ENCODE data around the gene PSMG4.

Gene PSMG4

GRCh38 chr6:3291987-3292386, 33.2 kb downstream of the PSMG4 start:
- DNase-seq: no peak

DNA sequence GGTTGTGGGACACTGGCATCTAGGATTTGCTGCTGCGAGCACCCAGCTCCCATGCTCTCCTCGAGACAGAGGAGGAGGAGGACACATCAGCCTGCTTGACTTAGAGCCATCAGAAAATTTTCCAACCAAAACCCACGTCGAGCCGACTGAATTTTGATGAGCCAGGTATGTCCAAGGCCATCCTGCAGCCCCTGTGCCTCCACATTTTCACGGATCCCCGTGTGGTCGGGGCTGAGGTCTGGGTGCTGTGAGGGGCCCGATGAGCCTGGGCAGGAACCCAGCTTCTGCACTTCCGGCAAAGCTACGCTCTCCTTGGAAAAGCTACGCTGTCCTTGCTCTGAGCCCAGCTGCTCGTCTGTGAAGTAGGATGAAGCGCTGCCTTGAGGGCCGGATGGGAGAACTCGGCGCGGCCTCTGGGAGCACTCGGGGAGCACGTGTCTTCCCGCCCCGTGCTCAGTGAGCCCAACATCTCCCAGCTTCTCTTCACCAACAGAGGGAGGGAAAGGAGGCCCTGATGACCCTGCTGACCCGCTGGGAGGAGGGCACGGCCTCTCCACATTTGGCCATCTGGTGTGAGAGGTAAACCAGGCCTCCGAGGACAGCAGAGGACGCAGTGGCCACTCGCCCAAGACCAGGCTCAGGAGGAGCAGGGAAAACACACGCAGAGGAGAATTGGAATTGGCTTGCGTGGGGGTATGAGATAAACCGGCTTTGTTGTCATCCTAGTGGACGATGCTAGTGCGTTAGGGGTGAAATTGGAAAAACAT, 33.9 kb downstream of the PSMG4 start:
- no peak for DNase-seq

DNA sequence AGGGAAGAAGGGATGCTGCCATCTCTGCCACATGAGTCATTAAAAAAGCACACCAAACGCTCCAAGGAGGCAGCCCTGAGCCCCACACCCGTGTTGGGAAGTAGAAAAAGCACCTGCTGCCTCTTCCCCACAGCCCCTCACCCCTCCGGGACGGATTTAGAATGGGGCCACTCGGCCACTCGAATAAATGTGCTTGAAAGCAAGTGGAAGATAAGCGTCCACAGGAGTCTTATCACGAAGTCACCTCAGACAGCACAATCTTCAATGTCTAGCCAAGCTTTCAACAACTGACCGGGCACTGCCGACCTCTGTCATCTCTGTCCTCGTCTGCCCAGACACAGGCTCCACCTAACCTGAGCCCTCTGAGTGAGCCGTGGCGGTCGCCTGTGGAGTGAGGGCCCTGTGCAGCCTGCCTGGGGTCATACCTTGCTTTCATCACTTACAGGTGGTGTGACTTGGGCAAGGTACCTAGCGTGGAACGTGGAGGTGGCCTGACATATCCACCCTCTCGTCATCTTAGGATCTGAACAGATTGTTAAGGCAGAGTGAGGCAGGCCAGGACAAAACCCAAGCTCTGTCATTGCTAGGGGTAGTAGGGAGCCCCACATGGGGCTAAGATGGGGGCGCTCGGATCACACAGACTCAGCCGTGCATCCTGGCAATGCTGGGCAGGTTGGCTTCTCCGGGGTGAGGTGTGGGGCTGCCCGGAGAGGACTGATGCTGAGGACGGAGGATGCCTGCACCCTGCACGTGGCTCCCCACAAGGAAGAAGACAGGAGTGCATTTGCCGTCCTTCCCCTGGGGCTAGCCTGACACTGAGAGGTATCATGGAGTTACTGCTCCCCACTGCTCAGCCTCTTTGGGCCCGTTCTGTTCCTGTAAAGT, 34.8 kb downstream of the PSMG4 start:
- no peak for DNase-seq

DNA sequence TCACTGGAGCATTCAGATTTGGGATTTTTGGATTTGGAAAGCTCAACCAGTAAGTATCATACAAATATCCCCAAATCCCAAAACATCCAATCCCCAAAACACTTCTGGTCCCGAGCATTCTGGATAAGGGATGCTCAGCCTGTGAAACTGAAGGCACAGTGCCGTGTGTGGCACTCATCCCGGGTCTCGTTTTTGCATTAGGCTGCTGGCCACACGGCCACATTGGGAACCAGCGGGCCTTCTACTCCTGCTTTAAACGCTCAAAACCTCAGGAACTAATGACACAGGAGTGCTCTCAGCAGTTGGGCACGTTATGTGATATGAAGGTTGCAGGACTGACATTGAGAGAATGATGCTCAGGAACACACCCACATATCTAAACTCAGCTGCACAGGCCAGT, 35.6 kb downstream of the PSMG4 start:
- DNase-seq: no peak

- no peak for DNase-seq
Observed at GRCh38 chr6:3294921-3295871, 36.4 kb downstream of the PSMG4 start.

GRCh38 chr6:3296078-3296477, 37.3 kb downstream of the PSMG4 start:
- DNase-seq: no peak

GRCh38 chr6:3296537-3296936, 37.8 kb downstream of the PSMG4 start:
- DNase-seq: no peak

DNA sequence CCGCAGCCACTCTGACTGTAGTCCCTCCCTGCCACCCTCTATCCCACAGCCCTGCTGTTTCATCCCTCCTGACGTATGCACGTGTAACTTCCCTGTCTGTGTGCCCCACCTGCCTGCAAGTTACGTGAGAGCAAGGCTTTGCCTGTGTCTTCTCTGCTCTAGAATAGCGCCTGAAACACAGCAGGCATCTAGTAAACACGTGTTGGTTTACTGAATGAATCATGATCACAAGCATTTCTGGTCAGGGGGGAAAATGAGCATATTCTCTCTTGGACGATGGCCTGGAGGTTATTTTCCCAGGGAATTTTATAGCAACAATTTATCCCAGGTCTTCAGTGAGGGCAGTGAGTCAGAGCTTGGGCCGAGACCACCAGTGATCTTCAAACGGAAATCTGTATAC, 38.3 kb downstream of the PSMG4 start:
- DNase-seq: no peak

GRCh38 chr6:3297909-3298308, 39.2 kb downstream of the PSMG4 start:
- DNase-seq: no peak

DNA sequence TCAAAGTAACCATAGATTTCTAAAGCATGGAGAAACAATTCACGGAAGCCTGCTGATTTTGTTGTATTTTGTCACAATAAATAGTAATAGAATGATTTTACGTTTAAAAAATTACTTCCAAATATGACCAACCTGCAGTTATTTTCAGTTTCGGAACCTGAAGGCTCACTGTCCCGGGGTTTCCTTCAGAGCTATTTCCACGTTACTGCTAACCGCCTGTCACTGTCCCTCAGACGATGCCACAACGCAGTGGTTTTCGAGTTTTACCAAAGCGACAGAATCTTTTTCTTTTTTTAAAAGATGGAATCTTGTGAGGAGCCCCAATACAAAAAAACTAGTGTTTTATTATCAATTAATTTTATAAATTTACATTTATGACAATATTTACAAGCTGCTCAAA, 40.5 kb downstream of the PSMG4 start:
- DNase-seq: no peak

DNA sequence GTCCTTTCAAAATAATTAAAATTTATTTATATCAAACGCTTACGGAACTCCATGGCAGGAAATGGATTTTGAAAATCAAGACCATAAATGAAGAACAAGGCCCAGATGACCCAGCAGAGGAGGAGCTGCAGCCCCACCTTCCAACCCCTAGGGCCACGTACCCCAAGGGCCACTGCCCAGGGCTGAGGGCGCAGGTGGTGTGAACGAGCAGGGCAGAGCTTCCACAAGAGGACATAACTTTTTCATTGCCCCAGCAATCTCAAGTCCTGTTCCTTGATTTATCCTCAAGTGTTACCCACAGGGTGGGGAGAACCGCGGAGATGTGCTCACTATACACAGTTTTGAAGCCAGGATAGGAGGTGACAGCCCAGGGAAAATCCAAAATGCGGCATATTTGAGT, 42.8 kb downstream of the PSMG4 start:
- no peak for DNase-seq

DNA sequence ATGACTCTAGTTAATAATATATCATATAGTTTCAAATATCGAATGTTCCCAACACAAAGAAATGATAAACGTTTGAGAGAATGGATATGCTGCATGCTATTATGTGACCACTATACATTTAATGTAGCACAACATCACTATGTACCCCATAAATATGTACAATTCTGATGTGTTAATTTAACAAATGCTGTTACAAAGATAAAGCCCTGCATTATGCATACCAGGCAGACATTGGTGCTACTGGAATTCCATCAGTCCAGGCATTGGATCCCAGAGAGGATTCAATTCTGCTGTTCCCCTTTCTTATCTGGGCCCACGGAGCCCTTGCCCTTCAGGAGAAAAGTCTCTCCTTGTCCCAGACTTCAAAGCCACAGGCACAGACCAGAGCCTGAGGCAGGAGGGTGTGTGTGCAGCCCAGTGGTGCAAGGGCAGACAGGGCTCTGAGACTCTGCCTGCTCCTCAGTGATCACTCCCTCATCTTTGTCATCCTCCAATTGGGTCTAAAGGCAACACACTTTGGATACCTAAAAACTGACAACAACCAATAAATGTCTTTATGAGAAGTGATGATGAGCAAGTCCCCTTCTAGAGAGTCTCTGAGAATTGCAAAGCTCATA, 45.2 kb downstream of the PSMG4 start:
- no peak for DNase-seq

DNA sequence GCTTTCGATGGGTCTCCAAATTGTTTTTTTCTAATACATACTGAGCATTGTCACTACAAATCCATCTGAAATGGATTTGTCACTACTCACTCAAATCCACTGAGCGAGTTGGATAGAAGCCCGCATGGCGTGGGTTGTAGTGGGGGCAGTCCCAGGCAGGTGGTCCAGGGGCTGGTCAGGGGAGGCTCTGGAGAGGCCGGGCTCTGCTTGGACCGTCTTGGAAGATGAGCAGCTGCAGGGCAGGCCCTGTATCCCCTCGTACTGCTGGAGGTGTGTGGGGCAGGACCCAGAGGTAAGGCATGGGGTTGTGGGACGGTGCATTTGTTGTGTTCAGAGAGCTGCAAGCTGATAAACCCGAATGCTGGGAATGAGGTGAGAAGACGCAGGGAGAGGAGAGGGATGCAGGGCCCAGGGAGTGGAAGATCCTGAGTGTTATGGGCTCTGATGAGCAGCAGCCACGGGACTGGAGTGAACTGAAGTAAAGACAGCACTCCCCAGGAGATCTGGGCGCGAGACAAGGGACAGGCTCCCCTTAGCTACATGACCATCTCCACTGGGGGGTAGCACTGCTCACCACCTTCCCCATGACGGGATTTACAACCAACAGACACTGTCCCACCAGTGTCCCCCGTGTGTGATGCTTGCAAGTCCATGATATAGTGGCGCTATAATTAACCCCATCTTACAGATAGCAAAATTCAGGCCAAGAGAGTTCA, 45.9 kb downstream of the PSMG4 start:
- no peak for DNase-seq

DNA sequence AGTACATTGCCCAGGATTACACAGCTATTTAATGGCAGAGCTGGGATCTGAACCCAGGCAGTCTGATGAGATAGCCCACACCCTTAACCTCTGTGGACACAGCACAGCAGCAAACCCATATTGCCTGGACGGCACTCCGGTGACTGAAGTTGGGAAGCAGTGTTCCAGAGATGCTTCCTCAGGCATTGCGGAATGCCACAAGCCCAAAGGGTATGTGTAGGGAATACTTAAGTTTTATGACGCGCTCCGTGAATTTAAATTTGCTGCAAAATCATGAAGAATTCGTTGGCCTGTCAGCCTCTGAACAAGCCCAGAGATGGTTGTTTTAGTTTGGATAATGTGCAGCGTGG, 46.4 kb downstream of the PSMG4 start:
- DNase-seq: no peak

DNA sequence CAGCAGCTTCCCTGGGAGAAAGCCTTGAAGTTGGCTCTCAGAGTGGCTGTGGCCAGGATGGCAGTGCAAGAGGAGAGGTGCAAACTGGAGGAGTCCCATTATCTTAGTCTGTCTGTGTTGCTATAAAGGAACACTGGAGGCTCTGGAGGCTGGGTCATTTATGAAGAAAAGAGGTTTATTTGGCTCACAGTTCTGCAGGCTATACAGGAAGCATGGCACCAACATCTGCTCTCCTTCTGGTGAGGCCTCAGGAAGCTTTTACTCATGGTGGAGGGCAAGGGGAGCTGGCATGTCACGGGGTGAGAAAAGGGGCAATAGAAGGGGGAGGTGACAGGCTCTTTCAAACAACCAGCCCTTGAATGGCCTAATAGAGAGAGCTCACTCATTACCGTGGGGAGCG, 47.1 kb downstream of the PSMG4 start:
- DNase-seq: no peak

DNA sequence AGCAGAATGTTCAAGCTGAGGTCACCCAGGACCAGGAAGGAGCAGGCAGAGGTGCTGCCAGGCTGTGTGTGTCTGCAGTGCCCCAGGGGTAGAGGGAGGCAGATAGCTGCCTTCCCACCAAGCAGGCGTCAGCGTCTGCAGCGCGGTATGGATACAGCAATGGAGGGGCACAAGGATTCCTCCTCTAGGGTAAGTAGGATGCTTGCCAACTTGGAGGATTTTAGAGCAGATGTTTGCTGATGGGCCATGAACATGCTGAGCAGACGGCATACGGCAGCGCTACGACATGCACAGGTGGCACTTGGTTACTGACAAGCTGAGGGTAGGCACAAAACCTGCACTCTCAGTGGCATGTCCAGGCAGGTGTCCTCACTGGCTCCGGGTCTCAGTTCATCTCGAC, 48.1 kb downstream of the PSMG4 start:
- peak; percentile 39 for DNase-seq

- DNase-seq: no peak
Observed at GRCh38 chr6:3307436-3307835, 48.7 kb downstream of the PSMG4 start.

GRCh38 chr6:3308106-3308505, 49.4 kb downstream of the PSMG4 start:
- no peak for DNase-seq

DNA sequence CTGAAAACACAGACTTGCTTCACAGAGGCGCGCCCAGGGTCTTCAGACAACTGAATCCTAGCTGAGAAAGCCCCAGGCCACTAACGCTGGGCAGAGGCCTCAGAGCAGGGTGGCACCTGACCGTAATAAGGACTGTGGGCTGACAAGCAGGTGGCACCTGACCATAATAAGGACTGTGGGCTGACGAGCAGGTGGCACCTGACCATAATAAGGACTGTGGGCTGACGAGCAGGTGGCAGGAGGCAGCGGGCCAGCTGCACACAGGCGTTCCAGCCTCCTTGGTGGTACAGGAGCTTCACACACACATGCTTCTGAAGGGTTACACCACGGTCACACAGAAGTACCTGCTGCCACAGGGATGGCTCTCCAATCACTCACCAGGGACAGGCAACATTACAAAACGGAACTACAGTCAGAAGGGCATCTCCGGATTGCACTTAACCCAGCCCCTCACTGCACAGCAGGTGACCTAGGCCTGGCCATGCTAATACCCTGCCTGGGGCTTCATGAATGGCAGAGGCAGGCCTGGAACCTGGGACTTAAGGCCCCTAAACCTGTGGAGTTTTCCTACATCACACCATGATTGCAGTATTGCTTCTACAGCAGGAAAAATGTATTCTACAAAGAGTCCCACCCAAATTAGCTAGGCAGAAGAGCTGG, 50.8 kb downstream of the PSMG4 start:
- peak; percentile 50 for DNase-seq

- no peak for DNase-seq
Observed at GRCh38 chr6:3310051-3310448, 51.3 kb downstream of the PSMG4 start.

DNA sequence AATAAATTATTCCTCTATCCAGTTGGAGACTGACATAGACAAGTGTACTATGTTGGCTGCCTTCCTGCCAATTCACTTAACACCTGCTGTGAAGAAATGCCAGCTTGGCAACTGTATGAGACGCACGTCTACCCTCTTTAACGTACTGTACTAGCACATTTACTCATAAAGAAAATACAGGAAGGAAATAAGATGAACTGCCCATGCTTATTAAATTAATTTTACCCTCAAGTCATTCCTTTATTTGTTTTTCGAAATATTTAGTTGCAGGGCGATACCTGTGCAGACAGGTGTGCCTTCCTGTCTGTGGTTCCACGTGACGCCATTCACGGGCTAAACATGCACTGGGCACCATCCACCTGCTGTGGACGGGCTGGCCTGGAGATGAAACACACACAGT, 52.0 kb downstream of the PSMG4 start:
- DNase-seq: no peak

- DNase-seq: no peak
Observed at GRCh38 chr6:3311826-3312225, 53.1 kb downstream of the PSMG4 start.

Measured in DMS79 (cell line).